ENCODE measurements around the gene ULBP2.
"Not testable (repeated sequence)": the region's sequence is repeated elsewhere in the genome, so short reads cannot be mapped to it uniquely, and the experiment has no call there.

The ULBP2 gene

DNA sequence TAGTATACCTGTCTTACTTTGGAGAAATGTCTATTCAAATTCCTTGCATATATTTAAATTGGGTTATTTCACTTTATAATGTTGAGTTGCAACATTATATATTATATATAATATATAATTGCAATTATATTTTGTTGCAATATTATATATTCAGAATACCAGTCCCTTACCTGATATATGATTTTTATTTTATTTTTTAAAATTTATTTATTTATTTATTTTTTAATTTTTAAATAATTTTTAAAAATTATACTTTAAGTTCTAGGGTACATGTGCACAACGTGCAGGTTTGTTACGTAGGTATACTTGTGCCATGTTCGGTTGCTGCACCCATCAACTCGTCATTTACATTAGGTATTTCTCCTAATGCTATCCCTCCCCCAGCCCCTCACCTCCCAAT, 14.8 kb upstream of the ULBP2 start:
- DNase-seq = not testable (repeated sequence)

DNA sequence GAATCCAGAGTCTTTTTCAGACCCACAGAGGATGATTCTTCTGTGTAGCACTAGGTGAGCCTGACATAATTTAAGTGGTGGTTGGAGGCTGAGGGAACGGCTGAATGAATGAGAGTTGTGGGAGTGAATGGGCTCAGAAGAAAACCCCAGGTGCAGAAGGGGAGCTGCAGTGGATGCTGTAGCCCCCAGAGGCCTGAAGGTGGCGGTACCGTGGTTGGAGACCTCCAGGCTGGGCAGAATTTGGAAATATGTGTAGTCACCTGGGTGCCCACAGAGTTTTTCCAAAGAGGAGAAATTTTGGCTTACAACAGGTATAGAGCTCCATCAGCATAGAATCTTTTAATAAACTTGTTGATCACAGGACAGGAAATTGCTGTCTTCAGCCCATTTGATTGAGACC, 12.4 kb upstream of the ULBP2 start:
- DNase-seq = peak in 1 of 2 experiments; percentile 26

DNA sequence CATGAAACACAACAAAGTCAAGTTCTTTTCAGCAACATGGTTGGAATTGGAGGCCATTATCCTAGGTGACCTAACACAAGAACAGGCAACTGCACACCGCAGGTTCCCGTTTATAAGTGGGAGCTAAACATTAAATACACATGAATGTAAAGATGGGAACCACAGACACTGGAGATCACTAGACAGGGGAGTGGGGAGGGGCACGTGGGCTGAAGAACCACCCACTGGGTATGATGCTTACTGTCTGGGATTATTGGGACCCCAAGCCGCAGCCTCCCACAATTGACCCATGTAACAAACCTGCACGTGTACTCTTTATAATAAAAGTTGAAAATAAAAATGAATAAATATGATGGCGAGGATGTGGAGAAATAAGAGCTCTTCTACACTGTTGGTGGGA, 10.3 kb upstream of the ULBP2 start:
- DNase-seq = no peak

DNA sequence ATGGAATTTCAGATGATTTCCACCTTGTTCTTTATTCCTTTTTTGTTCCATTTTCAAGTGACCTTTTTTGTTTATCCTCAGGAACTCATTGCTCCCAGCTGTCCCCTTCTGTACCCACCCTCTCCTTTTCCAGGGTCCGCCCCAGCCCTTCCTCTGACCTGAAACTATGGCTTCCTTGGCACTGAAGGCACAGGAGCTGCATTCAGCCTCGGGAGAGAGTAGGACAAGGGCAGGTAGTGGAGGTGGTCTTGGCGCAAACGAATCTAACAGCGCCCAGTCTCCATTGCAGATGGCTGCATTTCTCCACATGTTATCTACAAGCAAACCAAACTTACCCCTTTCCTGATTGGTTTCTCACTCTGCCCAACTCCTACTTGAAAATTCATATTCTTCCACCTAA, 8.8 kb upstream of the ULBP2 start:
- DNase-seq = no peak

DNA sequence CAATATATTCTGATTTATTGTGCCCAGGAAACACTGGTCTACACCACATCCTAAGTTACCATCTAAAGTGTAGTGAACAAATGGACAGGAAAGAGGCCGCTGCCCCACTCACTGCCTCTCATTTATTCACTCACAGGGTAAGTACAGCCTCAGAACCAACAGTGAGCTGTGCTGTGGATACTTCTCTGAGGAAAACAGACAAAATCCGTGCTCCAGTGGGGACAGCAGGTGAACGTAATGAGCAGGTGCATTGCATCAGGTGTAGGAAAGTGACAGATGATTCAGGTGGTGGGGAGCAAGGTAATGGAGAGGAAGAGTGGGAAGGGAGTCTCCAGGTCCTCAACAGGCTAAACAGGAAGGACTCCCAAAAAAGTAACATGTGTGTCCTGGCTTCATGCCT, 8.4 kb upstream of the ULBP2 start:
- no peak for DNase-seq

DNA sequence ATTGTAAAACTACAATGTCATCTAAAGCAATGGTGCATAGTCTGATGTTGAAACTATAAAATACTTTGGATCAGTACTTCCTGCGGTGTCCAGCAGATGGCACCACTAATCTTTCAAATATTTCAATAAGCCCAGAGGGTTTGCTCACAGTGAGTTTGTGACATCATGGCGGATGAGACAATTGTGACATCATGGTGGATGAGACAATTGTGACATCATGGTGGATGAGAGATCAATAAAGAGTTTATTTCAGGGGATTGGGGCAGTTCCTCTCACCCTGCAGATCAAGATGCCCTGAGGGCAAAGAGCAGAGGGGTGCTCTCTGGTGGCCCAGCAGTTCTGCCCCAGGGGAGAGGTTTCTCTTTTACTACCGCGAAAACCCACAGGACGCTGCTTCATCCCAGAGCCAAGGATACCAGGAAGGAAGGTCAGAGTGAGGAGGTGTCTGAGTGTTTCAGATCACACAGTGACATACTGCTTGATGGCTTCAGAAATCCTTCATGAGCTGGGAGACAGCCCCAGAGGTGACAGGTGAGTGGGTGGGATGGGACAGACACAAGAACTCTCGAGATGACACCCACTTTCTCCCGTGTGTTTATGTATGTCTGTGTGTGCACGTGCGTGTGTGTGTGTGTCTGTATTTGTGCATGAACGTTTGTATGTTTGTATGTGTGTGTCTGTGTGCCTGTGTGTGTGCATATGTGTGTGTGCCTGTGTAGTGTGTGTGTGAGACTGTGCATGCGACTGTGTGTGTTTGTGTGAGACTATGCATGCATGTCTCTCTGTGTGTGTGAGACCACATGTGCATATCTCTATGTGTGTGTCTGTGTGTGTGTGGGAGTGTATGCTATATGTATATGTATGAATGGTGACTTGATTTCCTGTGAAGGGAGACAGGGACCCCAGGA, 7.3 kb upstream of the ULBP2 start:
- peak; percentile 62 to 79 for DNase-seq

DNA sequence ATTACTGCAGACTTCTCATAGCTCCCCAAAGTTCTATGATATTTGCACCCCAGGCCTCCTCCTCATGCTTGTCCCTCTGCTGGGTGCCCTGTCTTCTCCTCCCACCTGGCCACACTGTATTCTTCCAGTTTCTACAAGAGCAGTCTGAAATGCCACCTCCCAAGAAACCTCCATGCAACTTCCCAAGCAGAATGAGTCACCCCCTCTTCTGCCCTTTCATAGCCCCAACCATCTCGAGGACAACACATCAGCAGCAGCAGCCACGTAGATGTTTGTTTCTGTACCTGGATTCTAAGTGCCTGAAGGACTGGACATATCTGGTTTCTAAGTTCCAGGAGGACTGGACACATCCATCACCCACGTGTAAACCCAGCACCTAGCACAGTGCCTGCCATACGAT, 6.6 kb upstream of the ULBP2 start:
- DNase-seq = no peak

DNA sequence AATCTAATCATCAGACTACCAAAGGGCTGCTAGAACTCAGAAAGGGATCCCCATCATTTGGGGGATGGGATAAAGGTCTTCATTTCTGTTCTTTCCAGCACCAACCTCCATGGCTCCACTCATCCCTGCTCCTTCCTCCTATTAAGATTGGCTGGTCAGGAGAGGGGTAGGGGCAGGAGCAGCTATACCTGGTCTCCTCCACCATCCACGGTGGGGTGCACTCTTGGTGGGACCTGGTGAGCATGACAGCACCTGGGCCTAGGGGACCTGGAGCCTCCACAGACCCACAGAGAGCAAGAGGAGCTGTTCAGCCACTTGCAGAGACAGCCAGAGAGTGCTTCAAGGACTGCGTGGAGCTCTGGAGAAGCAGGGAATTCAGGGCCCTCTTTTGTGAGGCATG, 6.1 kb upstream of the ULBP2 start:
- DNase-seq = no peak

DNA sequence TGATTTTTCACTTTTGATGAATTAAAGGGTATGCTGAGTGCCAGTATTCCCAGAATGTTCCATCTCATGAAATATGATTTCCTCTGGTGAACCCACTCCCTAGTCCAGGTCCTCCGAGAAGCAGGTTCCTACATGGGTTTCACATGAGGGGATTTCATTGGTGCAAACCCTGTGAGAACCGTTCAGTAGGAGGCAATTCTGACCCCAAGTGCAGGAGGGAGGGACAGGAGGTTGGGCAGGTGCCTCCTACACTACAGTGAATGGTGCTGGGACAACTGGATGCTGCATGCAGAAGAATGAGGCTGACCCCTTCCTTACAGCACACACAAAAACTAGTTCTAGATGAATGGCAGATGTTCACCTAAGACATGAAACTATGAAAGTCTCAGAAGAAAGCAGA, 5.1 kb upstream of the ULBP2 start:
- DNase-seq = no peak

DNA sequence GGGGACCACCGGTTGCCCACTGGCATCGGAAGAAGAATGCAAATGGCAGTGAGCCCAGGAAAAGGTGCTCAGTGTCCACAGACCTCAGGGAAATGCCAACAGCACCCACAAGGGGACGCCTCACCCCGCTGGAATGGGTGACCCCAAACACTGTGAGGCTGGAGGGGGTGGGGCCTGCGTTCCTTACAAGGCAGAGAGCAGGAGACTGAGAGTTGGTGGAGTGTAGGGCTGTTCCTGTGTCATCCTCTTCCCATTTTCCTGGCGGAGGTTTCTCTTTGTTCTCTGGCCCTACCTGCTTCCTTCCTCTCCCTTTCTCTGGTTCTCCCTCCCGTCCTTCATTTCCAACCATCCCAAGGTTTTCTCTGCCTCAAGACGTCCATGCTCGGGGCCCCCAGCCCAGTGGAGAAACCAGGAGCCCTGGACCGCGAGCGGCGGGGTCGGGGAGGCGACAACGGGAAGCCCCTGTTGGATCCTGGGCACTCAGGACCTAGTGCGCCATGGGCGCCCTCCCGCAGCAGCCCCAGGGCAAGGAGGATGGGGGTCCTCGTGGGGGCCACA, 3.7 kb upstream of the ULBP2 start:
- not testable (repeated sequence) for DNase-seq

DNA sequence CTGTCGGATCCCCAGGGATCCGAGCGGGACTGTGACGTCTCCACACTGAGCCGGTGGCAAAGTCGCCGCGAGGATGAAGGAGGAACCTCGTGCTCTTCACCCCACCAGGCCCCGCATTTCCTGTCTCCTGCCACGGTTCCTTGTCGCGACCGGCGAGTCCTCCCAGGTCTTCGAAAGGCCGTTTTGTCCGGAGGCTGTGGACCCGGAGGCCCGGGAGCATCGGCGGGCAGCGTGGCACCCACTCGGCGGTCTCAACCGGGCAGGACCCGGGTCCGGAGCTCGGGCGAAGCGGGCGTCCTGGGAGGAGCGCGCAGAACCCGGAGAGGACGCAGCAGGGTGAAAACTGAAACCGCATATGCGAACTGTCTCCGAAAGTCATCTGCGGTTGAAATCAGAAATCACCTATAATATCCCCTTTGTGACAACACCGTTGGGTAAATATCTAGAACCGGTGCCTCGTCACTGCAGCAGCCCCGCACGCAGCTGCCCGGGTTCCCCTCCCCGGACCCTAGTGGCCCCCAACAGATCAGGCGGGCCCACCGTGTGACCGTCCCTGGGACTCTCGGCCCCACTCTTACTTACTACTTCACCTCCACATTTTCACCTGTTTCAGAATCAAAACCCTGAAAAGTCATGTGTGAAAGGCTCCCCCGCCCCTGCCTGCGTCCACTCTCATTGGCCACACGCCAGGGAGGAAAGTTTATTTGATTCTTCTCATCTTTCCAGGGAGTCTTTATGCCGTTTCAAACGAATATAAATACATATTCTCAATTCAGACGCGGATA, 3.1 kb upstream of the ULBP2 start:
- DNase-seq = peak in 1 of 2 experiments; percentile 50

DNA sequence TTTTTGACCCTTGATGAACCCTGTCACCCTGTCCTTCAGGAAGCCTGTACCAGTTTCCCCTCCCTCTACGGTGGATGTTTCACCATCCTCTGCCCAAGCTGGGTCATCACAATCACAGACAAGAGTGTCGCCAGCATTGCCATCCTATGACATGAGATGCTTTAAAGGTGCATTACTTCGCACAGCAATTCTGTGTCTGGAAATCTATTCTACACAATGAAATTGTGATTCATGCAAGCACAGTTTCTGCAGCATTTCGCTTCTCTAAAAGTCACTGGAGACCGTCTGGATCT, 2.5 kb upstream of the ULBP2 start:
- DNase-seq = no peak

DNA sequence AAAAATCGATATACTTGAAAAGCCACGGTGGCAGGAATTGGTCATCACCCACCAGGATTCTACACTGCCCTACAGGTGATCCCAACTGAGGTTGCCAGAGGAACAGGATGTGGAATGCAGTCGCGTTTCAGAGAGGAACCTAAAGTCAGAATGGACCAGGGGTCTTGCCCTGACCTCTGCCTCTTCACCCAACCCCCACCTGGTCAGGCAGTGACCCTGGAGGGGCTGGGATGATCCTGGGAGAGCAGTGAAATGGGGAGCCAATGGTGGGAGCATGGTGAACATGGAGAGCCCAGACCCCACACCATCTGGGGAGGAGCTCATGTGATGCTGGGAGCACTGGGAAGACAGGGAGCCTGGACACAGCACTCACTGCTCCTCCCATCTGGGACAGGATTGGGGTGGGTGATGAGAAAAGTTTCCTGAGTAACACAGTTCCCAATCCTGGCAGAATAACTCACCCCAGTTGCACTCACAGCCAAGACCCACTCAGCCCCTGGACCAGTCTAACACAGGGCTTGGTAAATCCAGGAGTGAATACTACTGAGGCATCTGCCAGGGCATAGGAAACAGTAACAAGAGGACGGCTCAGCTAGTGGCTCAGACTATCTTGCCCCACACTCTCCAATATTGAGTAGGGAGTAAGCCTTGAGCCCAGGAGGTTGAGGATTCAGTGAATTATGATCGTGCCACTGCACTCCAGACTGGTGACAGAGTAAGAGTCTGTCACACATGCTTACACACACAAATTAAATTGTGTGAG, 1.7 kb upstream of the ULBP2 start:
- DNase-seq = no peak

DNA sequence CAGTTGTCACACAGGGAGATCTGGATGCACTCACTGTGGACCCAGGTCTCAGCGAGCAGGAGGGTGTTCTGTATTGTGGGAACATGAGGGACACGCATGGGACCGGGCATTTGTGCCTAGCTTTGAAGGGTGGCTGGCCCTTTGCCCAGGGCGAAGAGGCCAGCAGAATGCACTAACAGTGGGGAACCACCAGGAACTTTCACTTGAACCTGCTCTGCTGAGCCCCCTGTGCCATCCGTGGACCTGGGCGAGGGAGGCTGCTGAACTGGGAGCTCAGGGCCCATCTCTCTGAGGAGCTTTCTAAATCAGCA, 1.2 kb upstream of the ULBP2 start:
- no peak for DNase-seq

DNA sequence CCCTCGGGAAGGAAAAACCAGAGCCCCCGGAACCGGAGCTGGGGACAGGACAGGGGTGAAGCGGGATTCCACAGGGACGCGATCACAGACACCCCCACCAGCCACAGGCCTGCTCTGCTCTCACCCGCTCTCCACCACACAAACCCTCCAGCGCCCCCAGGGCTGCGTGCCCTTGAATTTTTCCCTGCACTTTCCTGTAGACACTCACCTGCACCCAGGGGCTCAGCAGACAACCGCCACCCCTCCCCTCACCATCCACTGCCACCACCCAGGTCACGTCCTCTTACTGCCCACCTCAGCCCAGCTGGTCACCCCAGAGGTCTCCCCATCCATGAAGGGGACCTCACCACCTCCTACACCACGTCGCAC, 631 bp downstream of the ULBP2 start:
- DNase-seq = peak in 1 of 2 experiments; percentile 33

DNA sequence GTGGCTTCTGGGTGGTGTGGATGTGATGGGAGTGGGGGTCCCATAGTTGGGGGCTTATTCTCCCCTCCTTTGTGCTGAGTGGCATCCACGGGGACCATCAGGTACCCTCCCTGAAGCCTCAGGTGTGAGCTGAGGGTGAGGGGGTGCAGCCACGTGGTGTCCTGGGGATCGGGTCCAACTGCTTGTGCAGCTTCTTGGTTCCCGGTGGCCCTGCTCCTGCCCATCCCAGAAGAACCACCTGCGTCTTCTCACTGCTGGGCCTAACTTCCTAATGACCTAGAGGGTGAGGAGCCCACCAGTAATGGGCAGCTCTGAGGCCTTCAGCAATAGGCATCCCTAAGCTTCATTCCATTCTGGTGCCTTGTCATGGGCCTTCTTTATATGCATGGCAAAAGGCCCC, 1.5 kb downstream of the ULBP2 start:
- not testable (repeated sequence) for DNase-seq

DNA sequence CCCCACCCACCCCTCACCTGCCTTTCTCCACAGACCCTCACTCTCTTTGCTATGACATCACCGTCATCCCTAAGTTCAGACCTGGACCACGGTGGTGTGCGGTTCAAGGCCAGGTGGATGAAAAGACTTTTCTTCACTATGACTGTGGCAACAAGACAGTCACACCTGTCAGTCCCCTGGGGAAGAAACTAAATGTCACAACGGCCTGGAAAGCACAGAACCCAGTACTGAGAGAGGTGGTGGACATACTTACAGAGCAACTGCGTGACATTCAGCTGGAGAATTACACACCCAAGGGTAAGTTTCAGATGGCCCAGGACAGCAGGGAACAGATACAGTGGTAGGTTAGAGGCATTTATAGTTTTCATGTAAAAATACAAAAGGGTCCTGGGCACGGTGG, 3.5 kb downstream of the ULBP2 start:
- DNase-seq = not testable (repeated sequence)

DNA sequence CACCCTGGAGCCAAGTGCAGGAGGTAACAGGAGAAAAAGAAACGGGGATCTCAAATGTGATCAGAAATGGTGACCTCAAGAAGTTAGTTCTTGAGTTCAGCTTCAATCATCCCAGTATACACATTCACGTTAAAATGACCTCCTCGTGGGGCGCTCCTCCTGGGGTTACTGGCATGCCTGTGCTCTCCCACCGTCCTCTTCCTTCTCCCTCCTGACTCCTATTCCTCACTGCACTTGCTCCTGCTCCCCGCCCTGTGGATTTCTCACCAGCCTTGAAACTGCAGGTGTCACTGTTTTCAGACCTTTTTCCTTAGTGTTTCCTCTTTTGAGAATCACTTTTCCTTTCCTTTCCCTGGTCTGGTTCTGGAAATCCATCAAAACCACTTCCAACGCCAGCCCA, 4.8 kb downstream of the ULBP2 start:
- DNase-seq = not testable (repeated sequence)

DNA sequence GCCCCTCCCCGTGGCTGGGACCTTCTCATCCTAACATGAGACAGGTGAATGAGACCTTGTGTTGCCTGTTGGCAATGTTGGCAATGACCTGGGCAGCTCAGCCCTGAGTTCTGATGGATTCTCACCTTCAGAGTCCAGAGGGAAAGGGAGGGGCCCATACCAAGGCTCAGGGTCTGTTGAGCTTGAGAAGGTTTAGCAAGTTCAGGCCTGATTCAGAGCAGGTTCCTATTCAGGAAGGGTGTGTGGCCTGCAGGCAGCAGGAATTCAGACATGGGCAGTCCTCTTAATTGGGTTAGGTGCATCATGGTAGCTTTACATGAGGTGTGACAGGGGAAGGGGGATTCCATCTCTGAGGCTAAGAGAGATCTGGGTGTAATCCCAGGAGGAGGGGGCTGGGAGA, 5.7 kb downstream of the ULBP2 start:
- DNase-seq = not testable (repeated sequence)

DNA sequence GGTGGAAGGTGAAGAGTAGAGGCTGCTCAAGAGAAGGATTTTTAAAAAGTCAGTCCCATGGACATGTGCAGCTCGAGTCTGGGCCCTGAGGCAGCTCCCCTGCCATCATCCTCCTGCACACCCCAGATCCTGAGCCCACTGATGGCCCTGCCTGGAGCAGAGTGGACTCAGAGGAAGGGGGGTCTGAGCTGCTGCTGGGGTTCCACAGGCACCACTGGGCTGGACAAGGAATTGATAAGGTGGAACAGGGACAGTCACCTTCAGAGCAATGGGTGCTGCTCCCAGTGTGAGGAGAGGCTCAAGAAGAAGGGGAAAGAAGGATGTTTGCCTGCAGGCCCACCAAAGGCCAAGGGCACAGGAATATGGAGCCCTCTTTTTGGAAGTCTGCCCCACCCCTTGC, 6.2 kb downstream of the ULBP2 start:
- DNase-seq = no peak

DNA sequence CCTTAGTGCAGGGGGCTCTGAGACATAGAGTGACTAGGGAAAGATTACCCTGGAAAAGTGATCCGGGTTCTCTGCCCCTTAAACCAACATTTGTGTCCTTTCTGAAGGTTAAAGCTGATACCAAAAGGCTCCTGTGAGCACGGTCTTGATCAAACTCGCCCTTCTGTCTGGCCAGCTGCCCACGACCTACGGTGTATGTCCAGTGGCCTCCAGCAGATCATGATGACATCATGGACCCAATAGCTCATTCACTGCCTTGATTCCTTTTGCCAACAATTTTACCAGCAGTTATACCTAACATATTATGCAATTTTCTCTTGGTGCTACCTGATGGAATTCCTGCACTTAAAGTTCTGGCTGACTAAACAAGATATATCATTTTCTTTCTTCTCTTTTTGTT, 6.8 kb downstream of the ULBP2 start:
- no peak for DNase-seq

DNA sequence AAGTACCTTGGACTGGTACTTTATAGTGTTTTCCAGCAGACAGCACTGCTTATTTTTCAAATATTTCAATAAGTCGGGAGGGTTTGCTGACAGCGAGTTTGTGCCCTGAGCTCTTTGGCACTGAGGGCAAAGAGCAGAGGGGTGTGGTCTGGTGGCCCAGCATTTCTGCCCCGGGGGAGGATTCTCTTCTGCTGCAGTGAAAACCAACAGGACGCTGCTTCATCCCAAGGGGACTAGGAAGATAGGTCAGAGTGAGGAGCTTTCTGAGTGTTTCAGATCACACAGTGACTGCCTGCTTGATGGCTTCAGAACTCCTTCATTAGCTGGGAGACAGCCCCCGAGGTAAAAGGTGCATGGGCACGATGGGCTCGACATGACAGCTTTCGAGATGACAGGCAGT, 8.6 kb downstream of the ULBP2 start:
- no peak for DNase-seq

DNA sequence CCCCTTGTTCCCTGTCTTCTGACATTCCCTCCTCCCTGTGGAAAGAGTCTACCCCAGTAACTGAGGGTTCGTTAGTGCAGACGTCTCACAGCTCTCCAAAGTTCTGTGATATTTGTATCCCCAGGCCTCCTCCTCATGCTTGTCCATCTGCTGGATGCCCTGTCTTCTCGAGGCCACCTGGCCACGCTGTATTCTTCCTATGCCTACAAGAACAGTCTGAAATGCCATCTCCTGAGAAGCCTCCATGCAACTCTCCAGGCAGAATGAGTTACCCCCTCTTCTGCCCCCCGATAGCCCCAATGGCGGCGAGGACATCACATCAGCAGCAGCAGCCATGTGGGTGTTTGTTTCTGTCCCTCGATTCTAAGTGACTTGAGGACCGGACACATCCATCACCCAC, 9.3 kb downstream of the ULBP2 start:
- DNase-seq = no peak

DNA sequence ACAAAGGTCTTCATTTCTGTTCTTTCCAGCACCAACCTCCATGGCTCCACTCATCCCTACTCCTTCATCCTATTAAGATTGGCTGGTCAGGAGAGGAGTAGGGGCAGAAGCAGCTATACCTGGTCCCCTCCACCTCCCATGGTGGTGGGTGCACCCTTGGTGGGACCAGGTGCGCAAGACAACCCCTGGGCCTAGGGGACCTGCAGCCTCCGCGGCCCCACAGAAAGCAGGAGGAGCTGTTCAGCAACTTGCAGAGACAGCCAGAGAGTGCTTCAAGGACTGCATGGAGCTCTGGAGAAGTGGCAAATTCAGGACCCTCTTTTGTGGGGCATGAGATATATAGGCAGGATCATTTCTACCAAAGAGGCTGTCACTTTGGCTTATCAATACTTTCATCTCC, 9.8 kb downstream of the ULBP2 start:
- no peak for DNase-seq

Measured in NCI-H526 (cell line).